K562 treated with DMSO at 1 percent for 4 hours (cell line): ENCODE results near the gene HTATIP2. TPM values are rescaled to one million over a fixed set of nuclear protein-coding genes. Genes with fewer than 3 reads are reported as not detected.

Experiments used
- total RNA-seq: library from RNA; unstranded; fragments of 300-600 nt; gene quantifications from 2 replicates; pipeline ENCODE4 v1.2.3, GENCODE V29; 2022; ENCODE audit not compliant: insufficient read depth

HTATIP2 gene
- total RNA-seq, result 83.0 and 83.4 TPM in 2 replicates

DNA sequence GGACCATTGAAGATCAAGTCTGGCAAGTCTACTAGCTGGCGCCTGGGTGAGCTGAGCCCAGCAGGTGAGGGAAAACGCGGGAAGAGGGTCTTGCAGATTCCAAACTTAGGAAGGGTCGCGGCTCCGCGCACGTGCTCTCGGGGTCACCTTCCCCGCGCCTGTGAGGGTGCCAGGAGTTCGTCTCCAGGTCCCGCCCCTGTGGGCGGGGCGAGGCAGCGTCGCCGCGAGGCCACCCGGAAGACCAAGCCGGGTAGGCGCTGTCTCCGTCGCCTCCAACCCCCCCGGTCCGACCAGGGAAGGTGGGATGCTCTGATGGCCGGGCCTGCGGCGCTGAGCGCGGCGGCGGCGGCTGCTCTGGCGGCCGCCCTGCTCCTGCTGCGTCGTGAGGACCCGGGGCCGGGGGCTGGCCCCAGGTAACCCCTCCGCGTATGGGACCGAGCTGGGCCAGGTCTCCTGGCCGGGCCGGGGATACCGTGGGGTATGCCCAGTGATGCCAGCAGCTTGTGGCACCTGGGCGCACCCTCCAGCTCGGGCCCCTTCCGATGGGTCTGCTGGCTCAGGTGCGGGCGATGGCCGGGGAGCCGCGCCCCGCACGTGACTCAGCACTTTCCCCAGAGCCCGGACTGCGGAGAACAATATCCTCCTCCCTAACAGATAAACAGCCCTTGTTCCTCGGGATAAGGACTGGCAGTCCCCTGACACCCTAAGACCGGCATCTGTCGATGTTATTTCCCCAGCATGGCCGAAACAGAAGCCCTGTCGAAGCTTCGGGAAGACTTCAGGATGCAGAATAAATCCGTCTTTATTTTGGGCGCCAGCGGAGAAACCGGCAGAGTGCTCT, at the start of gene HTATIP2:
Gene HTATIP2 (plus strand): TSS at position 215 of the 841 bp plus-strand sequence. CDS start 524 bp downstream, at position 739.

GRCh38 chr11:20387261-20388095, 24.0 kb downstream of the HTATIP2 start, which contains the start of gene PRMT3:
PRMT3 (plus strand) TSS chr11:20387716; CDS start chr11:20387747, 31 bp downstream.

Other genes with a start within 250 kb of the HTATIP2 start
- not detected in 2 replicates for gene DBX1, start 203.2 kb upstream of the HTATIP2 start, total RNA-seq
- gene PRMT3, start 24.0 kb downstream of the HTATIP2 start, total RNA-seq, result 13.3 and 16.8 TPM in 2 replicates
- gene SLC6A5, start 235.9 kb downstream of the HTATIP2 start, total RNA-seq, result not detected in 2 replicates